LoVo (cell line): ENCODE measurements around the gene GPR158.

Source experiments
- DNase-seq: peaks from one replicate; pipeline ENCODE4 v3.0.0-alpha.2; 2016; ENCODE audit warnings: low spot score

GPR158 gene

DNA sequence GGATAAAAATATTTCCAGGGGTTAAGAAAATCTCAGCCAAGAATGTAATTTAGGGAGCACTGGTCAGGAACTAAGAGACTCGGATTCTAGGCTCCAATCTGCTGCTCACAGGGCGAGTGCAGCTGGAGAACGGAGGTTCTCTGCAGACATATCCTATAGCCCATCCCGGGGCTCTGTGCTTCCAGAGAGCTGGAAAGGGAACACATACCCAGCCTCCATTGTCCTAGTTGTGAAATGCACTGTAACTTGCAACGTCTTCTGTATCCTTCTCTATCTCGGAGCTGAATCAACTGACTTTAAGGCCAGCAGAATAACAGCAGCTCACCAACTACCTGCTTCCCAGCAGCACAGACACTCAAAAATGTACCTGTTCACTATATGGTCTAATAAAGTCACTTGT is 408.2 kb downstream of the GPR158 start:
- no peak for DNase-seq

DNA sequence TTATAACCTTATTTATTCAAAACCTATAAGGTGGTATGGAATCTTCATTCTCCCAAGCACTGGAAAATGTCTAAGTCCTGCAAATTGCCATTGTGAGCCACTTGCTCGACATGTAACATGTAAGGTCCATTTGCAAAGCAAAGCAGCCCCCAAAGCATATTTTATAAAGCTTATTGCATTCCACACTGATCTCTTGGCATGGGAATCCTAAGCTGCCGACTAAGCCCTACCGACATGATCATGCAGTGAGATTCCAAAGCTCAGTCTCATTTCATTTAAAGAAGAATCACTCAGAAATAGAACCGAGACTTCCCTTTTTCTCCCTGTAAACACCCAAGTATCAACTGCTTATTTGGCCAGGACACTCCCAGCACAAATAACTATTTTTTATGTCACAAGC is 425.9 kb downstream of the GPR158 start:
- DNase-seq, result no peak

GRCh38 chr10:25604591-25604990 is 429.8 kb downstream of the GPR158 start:
- DNase-seq, result no peak

DNA sequence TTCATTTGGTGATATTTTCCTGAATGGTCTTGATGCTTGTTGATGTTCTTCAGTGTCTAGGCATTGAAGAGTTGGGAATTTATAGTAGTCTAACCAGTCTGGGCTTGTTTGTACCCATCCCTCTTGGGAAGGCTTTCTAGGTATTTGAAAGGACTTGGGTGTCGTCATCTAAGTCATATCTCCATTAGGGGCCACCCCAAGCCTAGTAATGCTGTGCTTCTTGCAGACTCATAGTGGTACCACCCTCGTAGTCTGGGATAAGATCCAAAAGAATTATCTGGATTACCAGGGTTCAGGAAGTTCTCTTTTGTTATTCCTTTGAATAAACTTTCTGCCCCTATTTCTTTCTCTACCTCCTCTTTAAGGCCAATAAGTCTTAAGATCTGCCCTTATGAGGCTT is 439.9 kb downstream of the GPR158 start:
- DNase-seq, result no peak

DNA sequence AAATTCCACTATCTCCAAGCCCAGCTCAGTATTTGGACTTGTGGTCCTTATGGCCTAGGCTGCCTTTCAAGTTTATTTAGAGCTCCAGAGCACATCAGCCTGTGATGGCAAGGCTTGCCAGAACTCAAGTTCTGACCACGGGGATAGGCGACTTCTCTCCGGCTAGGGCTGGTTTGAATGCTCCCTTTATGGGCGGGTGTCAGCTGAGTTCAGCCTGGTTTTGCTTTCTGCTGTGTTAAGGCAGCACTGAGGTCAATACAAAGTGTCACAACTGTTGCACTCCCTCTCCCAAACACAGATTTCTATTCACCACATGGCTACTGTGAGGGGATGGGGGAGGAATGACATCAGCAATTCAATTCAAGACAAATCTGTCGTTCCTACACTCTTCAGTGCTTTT is 441.1 kb downstream of the GPR158 start:
- no peak for DNase-seq

DNA sequence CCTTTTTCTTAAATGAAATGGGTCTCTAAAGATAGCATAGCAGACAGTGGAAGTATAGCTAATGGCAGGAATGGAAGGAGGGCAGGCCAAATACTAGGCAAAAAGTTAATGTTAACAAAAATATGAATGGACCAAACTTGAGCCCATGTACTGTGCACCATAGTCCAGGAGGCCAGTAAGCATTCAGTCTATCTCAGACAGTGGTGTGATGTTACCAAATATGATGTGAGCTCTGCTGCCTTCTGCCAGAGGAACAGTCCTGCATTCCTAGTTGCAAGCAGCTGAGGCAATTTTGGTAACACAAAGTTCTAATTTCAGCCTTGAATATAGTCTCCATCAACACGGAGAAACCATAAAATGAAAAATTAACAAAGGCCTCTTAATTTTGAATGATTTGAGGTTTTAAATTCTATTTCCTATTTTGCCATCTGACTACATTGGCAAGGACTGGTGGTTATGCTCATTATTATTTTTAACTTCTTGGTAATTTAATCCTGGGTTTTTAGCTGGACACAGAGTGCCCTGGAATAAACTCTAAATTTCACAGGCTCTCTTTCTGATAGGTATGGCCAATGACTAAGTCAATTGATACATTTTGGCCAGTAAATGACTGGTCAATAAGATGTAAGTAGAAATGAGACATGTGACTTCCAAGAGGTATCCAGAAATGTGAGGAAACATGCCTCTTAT is 442.2 kb downstream of the GPR158 start:
- no peak for DNase-seq

DNA sequence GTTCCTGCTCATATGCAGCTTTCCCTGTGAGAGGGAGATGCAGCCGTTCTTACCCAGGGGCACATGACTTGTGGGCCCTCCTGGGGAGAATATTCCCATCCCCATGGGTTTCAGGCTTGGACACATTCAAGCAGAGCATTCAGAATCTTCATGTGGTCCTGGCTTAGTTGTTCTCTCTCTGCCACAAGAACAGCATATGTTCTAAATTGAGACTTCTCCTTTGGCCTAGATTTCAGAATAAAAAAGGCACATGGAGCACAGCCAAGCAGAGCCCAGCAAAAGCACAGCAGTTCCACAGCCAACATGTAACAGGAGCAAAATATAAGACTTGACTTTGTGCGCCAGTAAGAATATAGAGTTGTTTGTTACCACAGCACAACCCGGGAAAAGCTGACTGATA is 452.8 kb downstream of the GPR158 start:
- DNase-seq, result no peak

GRCh38 chr10:25629333-25629732 is 454.5 kb downstream of the GPR158 start:
- DNase-seq, result no peak

DNA sequence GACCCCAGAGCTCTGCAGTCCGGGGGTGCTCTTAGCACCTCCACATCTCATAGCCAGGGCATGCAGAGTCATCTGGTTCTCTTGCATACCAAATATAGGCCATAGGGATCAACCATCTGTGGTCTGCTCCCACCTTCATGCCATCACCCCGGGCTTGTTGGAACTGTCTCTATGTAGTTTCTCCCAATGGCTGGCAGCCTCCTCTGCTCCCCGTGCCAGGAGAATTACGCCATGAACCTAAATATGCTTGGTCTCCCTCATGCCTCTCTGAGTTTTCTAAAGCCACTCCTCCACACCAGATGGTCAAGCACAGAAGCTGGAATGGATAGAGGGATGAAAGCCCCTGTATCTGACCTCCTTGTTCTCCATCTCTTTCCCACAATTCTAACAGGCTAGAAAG is 456.7 kb downstream of the GPR158 start:
- DNase-seq, result no peak

DNA sequence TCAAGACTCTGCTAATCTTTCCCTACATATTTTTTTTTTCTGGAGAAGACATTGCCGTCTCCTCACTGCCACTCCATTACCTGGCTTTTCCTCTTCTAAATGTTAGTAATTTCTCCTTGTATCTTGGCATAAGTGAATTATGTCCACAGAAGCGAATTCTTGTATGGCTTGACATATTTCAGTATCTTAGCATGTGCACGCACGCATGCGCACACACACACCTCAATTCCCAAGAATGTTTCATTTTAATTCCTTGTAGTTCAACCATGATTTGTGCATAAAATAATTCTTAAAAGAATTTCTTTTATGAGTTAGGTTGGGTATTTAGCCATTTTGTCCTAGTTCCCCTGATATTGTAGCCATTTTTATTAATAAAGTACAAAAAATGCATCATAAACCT is 458.0 kb downstream of the GPR158 start:
- DNase-seq, result no peak

DNA sequence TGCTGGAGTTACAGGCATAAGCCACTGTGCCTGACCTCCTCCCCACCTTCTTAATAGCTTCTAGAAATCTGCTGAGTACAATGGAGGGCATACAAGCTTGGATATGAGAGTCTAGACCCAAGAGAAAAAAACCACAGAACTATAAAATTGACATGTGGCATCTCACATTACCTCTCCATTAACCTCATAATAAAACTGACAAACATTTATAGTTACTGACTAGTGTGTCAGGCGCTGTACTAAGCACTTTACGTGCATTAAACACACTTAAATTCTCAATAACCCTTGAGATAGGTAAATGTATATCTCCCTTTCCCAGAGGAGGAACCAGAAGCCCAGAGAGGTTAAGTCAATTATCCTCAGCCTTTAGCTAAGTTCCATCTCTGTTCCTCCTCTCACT is 458.7 kb downstream of the GPR158 start:
- DNase-seq, result no peak

GRCh38 chr10:25639646-25640045 is 464.8 kb downstream of the GPR158 start:
- DNase-seq, result no peak

- no peak for DNase-seq
Measured at GRCh38 chr10:25641595-25641994, 466.8 kb downstream of the GPR158 start.

DNA sequence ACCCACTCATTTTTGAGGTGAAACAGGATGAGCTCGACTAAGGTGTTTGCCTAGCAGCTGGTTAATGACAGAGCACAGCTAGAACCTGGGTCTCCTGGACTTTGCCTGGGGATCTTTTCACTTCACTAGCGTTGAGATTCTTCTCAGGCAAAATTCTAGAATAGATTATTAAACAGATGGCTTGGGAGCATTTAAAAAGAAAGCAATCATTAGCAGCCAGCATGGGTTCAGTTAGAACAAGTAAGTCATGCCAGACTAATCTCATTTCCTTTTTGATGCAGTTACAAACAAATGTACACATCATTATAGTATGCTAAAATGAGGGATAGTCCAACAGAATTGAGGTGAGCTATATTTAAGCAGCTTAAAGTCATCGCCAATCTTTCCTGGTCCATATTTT is 467.9 kb downstream of the GPR158 start:
- no peak for DNase-seq

DNA sequence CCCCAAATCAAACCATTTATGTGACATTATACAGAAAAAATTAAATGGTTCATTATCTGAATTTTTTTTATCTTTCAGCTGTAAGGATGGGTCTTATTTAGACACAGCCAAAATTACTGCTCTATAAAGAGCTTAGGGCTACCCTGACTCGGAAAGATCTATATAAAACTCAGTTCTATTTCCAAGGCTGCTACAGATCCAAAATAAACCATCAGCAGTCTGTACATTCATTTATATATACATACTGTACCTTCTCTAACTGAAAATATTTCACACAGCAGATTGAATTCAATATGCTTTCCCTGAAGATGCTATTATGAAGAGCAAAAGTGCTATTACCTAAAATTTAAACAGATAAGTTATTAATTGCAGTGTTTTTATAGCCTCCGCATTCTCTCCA is 471.6 kb downstream of the GPR158 start:
- DNase-seq, result no peak

DNA sequence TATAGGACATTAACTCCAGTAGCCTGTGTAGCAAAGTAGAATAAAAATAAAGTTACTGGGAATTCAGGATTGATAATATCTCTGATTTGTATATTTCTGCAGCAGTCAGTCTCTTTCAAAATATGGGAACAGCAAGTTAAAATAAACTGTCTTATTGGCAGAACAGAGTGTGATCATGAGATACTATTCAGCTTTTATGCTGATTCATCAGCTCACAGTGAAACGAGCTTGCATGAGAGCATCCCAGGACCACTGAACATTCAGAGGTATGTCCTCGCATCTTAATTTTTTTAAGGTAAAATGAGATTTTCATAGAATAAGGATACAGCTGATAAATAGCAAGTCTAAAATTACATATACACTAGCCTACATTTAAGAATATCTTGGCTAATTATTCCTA is 476.7 kb downstream of the GPR158 start:
- no peak for DNase-seq
